ENCODE results near the gene SLC45A1.

The SLC45A1 gene

GRCh38 chr1:8356256-8357209 lies 38.6 kb downstream of the SLC45A1 start:
- no peak for DNase-seq

GRCh38 chr1:8357329-8358101 lies 39.6 kb downstream of the SLC45A1 start:
- no peak for DNase-seq

- no peak for DNase-seq
Observed at GRCh38 chr1:8358241-8358896, 40.5 kb downstream of the SLC45A1 start.

- no peak for DNase-seq
Observed at GRCh38 chr1:8358897-8359616, 41.1 kb downstream of the SLC45A1 start.

- DNase-seq, result no peak
Observed at GRCh38 chr1:8359617-8360481, 41.9 kb downstream of the SLC45A1 start.

- no peak for DNase-seq
Observed at GRCh38 chr1:8360493-8361197, 42.7 kb downstream of the SLC45A1 start.

GRCh38 chr1:8361198-8361849 lies 43.4 kb downstream of the SLC45A1 start:
- no peak for DNase-seq

- no peak for DNase-seq
Observed at GRCh38 chr1:8362701-8363101, 44.8 kb downstream of the SLC45A1 start.

- no peak for DNase-seq
Observed at GRCh38 chr1:8363186-8363766, 45.4 kb downstream of the SLC45A1 start.

- no peak for DNase-seq
Observed at GRCh38 chr1:8363767-8364301, 45.9 kb downstream of the SLC45A1 start.

GRCh38 chr1:8364528-8365442 lies 46.9 kb downstream of the SLC45A1 start:
- DNase-seq, result no peak

GRCh38 chr1:8365661-8366362 lies 47.9 kb downstream of the SLC45A1 start:
- no peak for DNase-seq

GRCh38 chr1:8367571-8368194 lies 49.8 kb downstream of the SLC45A1 start:
- DNase-seq, result no peak

- no peak for DNase-seq
Observed at GRCh38 chr1:8368956-8369639, 51.2 kb downstream of the SLC45A1 start.

GRCh38 chr1:8370046-8370881 lies 52.4 kb downstream of the SLC45A1 start:
- DNase-seq, result peak in 1 of 2 experiments; percentile 42

- peak in 1 of 2 experiments; percentile 42 for DNase-seq
Observed at GRCh38 chr1:8370905-8371315, 53.0 kb downstream of the SLC45A1 start.
